ENCODE results near the gene OR2AT4.
"Not testable (repeated sequence)": the region's sequence is repeated elsewhere in the genome, so short reads cannot be mapped to it uniquely, and the experiment has no call there.

Gene OR2AT4

DNA sequence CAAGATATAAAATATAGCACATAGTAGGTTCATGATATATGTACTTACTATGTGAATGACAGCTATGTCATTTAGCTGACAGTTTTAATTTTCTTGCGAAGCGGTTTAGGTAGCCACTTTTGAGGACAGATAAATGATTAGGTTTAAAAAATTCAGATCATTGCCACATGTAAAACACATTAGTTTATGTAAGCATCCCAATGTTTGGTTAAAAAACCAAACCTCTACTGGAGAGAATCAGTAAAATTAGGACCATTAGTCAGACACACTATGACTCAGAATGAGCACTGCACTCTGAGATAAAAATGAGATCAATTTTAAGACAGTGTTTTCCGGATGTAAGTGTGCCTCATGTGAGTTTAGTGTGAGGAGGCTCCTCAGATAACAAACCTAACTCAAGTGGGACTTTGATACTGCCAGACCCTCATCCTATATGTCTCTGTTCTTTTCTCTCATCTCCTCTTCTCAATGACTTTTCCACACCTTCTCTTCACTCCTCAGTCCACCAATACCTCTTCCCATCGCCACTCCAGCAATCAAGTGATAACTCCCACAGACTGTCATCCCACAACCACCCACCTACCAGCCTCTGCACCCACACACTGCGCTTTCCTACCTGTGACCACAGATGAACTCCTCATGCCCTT is 6.8 kb upstream of the OR2AT4 start:
- peak; percentile 30 for DNase-seq (ENCODE audit: low spot score)

DNA sequence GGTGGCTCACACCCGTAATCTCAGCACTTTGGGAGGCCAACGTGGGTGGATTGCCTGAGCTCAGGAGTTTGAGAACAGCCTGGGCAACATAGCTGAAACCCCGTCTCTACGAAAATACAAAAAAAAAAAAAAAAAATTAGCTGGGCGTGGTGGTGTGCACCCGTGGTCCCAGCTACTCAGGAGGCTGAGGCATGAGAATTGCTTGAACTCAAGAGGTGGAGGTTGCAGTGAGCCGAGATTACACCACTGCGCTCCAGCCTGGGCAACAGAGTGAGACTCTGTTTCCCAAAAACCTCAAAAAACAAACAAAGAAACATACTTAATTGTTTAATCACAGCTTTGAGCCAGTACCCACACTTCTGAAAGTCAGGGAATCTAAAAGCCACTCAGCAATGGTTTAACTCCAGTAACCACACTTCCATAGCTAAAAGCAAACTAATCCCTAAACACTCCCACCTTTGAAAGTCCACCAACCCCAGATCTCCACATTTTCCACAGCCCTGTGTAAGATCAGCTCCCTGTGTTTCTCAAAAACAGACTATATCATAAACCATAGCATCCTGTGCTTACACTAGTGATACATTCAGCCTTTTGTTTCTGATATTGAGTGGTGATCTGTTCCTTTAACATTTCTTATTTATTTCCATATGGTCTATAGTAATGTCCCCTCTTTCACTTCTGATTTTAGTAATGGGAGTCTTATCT is 4.9 kb upstream of the OR2AT4 start:
- DNase-seq (ENCODE audit: low spot score), result no peak

DNA sequence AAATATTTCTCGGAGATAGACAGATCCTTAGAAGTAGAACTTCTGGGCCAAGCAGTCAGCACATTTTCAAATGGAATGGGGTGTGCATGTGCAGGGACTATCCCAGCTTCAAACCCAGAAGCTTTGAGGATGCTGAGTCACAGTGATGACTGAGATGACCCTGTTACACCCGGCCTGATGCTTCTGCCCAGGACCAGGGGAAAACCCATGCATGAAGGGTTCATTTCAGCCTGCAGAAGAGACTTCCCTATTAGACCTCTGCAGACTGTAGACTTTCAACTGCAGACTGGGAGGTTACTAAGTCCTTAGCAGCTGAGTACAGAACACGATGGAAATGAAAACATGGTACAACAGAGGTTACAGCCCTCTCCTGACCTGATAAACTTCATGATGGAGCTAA is 3.6 kb upstream of the OR2AT4 start:
- DNase-seq (ENCODE audit: low spot score), result peak; percentile 51

DNA sequence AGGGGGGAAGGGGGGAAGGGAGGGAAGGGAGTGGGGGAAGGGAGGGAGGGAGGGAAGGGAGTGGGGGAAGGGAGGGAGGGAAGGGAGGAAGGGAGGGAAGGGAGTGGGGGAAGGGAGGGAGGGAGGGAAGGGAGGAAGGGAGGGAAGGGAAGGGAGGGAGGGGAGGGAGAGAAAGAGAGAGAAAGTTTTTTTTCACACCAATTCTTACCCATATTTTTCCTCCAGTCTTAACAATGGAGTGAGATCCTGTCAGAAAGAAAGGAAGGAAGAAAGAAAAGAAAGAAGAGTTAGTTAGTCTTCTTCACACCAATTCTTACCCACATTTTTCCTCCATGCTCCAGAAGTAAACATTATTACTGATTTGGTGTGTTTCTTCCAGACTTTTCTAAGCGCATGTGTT is 3.0 kb upstream of the OR2AT4 start:
- no peak for DNase-seq (ENCODE audit: low spot score)

DNA sequence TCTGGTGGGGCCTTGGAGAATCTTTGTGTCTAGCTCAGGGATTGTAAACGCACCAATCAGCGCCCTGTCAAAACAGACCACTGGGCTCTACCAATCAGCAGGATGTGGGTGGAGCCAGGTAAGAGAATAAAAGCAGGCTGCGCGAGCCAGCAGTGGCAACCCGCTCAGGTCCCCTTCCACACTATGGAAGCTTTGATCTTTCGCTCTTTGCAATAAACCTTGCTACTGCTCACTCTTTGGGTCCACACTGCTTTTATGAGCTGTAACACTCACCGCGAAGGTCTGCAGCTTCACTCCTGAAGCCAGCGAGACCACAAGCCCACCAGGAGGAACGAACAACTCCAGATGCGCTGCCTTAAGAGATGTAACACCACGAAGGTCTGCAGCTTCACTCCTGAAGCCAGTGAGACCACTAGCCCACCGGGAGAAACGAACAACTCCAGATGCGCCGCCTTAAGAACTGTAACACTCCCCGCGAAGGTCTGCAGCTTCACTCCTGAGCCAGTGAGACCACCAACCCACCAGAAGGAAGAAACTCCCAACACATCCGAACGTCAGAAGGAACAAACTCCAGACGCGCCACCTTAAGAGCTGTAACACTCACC is 2.3 kb upstream of the OR2AT4 start:
- not testable (repeated sequence) for DNase-seq (ENCODE audit: low spot score)

DNA sequence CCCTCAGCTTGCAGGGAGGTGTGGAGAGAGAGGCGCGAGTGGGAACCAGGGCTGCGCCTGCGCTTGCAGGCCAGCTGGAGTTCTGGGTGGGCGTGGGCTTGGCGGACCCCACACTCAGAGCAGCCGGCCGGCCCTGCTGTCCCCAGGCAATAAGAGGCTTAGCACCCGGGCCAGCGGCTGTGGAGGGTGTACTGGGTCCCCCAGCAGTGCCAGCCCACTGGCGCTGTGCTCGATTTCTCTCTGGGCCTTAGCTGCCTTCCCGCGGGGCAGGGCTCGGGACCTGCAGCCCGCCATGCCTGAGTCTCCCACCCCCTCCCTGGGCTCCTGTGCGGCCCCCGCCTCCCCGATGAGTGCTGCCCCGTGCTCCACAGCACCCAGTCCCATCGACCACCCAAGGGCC is 1.5 kb upstream of the OR2AT4 start:
- DNase-seq (ENCODE audit: low spot score), result not testable (repeated sequence)

DNA sequence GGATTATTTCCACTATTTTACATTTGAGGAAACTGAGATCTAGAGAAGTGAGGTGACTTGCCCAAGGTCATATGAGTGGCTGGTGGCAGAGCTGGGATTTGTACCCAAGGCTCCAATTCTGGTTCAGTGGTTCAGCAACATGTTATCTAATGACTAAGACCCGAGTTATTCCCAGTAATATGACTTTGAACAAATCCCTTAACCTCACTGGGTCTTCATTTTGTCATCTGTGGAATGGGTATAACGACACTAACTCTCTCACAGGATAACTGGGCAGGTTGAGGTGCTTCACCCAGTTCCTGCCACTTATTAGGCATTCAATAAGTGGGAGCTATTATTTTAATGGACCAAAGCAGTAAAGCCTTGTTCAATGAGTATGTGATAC is 489 bp upstream of the OR2AT4 start:
- DNase-seq (ENCODE audit: low spot score), result no peak

DNA sequence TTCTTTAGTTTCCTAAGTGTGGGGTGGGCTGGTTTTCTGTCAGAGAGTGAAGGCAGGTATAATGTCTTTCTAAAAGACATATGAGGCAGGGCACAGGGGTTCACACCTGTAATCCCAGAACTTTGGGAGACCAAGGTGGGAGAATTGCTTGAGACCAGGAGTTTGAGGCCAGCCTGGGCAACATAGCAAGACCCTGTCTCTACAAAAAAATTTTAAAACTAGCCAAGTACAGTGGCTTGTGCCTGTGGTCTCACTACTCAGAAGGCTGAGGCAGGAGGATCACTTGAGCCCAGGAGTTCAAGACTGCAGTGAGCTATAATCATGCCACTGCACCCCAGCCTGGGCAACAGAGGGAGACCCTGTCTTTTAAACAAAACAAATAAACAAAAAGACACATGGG is 2.3 kb downstream of the OR2AT4 start:
- not testable (repeated sequence) for DNase-seq (ENCODE audit: low spot score)

DNA sequence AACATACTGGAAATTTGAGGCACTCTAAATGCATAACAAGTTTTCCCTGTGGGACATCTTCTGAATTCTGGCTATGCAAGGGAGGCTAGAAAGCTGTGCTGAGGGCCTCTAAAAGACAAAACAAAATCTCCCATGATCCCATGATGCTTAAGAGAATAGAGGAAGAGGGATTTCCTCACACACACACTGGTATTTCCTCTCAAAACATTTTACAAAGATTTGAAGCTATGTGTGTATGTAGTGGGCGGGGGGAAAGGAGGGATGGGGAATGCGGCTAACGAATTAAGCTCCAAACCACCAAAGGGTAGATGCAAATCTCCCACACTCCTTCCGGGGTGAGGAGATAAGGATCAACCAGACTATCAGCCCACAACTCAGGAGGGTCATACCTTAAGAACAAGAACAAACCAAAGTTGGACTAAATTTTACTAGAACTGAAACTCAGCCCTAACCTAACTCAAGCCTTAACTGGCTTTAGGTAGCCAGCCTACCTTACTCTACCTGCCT is 6.0 kb downstream of the OR2AT4 start:
- no peak for DNase-seq (ENCODE audit: low spot score)

DNA sequence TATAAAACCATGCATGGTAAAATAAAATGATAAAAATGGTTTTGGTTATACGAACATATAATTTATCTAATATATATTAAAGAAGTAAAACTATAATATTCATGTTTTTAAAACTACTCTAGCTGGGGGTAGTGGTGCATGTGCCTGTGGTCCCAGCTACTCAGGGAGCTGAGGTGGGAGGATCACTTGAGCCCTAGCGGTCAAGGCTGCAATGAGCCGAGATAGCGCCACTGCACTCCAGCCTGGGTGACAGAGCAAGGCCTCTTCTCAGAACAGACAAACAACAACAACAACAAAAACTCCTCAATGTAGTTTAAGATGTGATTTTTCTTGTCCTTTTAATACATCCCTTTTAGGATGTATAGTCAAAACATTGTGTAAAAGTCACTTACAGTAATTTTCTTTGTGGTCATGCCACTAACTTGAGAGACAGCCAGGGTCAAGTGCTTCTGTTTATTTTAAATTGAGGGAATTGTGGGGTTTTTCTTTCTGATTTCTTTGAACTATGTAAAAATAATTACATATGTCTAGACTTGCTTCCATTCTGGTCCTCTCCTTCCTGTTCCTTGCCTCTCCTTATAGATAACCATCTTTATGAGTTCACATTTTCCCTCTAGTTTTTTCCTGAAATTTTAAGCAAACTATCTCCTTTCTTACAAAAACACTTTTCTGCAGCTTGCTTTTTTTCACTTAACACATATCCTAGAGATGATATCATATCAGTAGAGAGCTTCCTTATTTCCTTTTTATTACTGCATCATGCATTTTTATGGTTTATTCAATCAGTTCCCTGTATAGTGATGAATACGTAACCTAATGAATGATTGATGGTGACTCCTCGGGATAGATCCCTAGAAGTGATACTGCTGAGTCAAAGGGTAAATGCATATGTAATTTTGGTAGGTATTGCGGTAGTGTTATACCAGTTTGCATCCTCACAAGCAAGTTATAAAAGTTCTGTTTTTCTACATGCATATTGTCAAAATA is 9.1 kb downstream of the OR2AT4 start:
- DNase-seq (ENCODE audit: low spot score), result no peak

DNA sequence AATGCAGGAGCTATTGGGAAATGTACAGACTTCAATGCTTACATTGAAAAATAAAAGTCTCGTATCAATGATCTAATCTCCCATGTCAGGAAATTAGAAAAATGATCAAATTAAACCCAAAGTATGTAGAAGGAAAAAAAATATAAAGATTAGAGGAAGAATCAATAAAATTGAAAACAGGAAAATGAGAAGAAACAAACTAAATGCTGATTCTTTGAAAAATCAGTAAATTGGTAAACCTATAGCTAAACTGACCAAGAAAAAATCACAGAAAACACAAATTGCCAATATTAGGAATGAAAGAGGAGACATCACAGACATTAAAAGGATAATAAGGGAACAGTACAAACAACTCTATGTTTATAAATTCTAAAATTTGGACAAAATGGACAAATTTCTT is 11.8 kb downstream of the OR2AT4 start:
- DNase-seq (ENCODE audit: low spot score), result no peak

DNA sequence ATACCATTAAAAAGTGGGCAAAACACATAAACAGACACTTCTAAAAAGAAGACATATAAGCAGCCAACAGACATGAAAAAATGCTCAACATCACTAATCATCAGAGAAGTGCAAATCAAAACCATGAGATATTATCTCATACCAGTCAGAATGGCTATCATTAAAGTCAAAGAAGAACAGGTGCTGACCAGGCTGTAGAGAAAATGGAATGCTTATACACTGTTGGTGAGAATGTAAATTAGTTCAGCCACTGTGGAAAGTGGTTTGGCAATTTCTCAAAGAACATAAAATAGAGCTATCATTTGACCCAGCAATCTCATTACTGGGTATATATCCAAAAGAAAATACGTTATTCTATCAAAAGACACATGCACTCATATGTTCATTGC is 13.5 kb downstream of the OR2AT4 start:
- no peak for DNase-seq (ENCODE audit: low spot score)

DNA sequence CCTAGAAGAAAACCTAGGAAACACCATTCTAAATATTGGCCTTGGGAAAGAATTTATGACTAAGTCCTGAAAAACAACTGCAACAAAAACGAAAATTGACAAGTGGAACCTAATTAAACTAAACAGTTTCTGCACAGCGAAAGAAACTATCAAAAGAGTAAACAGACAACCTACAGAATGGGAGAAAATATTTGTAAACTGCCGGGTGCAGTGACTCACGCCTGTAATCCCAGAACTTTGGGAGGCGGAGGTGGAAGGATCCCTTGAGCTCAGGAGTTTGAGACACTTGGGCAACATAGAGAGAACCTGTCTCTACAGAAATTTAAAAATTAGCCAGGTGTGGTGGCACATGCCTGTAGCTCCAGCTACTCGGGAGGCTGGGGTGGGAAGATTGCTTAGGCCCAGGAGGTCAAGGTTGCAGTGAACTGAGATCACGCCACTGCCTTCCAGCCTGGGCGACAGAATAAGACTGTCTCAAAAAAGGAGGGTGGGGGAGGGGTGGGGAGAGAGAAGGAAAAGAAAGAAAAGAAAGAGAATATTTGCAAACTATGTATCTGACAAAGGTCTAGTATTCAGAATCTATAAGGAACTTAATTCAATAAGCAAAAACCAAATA is 14.0 kb downstream of the OR2AT4 start:
- DNase-seq (ENCODE audit: low spot score), result no peak

DNA sequence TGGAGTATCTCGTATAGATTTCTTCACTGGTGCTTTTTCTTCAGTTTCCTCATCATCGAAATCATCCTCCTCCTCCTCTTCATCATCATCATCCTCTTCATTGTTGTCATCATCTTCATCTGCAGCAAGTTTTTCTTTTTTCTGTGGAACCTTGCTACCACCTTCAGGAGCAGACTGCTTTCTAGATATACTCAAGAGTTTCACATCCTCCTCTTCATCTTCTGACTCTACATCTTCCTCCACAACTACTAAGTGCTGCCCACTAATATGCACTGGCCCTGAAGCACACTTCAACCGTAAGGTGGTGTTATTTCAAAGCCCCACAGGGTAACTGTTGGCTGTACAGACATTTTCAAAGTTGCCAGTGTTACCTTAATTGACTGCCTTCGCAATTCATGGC is 17.1 kb downstream of the OR2AT4 start:
- no peak for DNase-seq (ENCODE audit: low spot score)

DNA sequence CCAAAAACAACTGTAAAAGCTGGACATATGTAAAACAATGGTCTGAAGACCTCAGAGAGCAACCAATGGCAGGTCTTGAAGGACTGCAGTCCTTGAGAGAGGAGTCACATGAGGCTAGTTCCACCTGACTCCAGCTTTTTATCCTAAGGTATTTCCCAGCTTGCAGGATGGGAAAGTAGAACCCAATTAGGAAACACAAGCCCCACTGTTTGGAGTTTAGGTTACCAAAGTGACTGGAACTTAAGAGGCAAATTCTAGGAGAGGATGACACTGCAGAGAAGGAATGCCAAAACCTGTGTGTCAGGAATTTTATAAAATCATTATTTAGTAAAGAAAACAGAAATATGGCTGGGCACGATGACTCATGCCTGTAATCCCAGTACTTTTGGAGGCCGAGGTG is 18.4 kb downstream of the OR2AT4 start:
- DNase-seq (ENCODE audit: low spot score), result no peak

DNA sequence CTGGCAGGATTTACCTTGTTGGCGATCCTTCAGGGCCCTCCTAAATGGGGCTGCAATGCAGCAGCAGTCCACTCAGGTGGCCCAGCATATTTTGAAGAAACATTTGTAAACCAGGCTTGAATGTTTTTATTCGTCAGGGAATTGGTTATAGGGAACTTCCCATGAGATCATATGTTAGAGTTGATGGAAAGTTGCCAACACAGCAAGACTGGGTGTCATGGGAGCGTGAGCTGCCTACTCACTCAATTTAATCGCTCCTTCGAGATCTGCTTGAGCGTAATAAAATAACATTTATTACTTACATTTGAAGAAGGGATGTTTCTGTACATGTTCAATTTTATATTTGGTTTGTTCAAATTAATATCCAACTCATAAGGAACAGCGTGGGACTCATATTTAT is 19.4 kb downstream of the OR2AT4 start:
- DNase-seq (ENCODE audit: low spot score), result no peak

DNA sequence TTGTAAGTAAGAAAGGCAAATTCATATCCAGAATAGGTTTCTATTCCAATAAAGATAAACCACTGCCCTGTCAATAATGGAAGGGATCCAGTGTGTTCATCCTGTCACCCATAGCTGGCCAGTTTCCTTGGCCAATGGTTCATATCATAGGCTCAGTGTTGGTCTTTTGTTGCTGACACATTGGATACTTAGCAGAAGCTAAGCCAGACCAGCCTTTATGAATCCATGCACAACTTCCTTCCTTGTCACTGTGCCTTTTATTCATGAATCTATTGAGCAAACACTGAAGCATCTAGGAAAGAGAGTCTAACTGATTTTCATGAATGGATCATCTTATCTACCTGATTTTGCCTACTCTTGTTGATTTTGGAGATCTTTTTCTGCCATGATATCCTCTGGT is 20.0 kb downstream of the OR2AT4 start:
- no peak for DNase-seq (ENCODE audit: low spot score)

DNA sequence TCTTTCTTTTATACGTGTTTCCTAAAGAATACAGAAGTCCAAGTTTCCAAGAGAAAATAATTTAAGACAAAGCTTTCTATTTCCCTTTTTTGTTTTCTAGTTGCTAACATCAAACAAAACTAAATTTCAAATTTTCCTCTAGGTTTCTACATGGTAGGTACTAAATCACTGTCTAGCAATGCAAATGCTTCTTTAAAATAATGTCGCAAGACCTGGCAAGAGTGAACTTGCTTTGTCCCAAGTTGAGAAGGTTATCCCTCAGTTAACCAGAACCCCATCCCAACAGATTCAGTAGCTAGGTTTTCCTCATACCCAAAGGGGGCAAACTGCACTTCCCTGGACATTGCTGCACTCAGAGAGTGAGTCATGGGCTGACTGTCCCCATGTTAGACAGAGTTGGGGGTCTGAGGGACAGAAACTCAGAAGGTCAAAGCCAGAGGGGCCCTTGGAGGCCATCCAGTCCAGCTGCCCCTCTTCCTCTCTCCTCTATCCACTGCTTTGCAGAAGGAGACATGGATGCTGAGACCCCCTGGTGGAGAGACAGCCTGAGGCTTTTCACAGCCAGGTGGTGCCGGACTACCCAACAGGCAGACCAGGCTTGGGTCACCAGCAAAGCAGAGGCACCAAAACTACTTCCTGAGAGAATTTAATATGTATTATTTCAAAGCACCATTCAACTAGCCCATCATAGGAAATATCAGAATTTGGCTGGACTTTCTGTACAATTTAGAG is 23.1 kb downstream of the OR2AT4 start:
- DNase-seq (ENCODE audit: low spot score), result no peak

DNA sequence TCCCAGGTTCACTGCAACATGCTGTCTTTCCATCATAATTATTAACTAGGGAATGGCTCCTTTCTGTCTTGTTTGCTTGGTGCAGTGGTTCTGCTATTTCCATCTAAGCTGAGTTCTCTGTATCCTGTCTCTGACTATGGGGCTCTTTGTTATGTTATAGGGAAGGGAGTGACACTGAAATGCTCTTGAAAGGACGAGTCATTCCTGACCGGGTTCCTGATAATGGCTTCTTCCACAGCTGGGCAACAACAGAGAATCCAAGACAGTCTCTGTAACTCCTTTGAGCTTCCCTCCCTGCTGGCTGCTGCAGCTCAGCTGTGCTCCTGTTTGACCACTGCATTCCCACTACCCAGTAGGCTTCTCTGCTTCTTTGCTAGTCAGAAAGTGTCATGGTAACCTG is 24.1 kb downstream of the OR2AT4 start:
- DNase-seq (ENCODE audit: low spot score), result no peak

DNA sequence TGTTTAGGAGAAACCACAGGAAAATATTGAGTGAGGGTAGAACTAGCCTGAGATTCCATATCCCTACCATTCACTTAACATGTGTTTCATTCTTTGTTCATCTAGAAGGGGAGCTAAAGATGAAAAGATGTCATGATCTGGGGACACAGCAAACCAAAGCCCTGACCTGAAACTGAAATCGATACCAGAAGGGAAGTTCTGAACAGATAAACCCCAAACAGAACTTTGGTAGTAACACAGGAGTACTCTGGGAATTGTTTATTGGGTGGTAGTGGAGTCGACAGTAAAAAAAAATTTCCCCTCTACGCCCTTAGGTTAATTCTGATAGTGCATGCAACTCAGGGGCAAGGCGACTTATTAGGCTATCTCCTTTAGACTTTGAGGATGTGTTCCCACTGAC is 27.2 kb downstream of the OR2AT4 start:
- no peak for DNase-seq (ENCODE audit: low spot score)

DNA sequence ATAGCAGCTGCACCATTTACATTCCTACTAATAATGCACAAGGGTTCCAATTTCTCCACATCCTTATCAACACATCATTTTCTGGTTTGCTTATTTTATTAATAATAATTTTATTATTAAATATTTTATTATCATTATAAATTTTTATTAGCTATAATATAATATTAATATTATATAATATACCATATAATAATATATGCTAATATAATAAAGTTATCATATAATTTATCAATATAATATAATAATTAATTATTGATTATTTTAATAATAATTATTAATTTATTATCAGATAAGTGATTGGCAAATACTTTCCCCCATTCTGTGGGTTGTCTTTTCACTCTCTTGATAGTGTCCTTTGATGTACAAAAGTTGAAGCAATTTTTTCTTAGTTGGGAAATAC is 27.7 kb downstream of the OR2AT4 start:
- no peak for DNase-seq (ENCODE audit: low spot score)

All from hematopoietic multipotent progenitor cell treated with erythropoietin and hydrocortisone succinate and interleukin-3 and kit ligand, for 17 days (in vitro differentiated cells).